Measurements from ENCODE around the gene CDC16. TPM values are rescaled to one million over a fixed set of nuclear protein-coding genes. Genes with fewer than 3 reads are reported as not detected.

Gene CDC16
- total and polyA plus RNA-seq, 2 of the 8 experiments (the other 6 are each of a cell fraction or from before 2014, with no cell fraction given), result 42.5 to 83.4 TPM

DNA sequence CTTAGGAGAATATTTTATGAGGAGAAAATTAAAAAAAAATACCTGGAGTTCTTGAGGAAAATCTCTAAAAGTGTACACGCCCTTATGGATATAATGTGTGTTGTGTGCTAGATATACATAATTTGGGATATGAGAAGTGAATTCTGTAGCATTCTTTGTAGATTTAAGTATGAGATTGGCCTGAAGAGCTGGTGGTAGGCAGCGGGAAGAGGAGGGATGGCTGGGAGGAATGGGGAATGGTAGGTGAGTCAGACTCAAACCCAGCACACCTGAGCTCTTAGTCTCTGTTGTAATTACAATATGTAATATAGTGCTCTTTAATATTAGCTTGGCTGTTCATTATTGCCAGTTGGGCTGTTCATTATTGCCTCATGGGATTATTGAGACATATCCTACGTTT is 86.6 kb downstream of the CDC16 start:
- Histone ChIP-seq H4K5ac (ENCODE audit: insufficient read length, low read depth, low read length) (no peak overlapping the region), H2BK12ac (ENCODE audit: low read depth, low read length) (no peak overlapping the region), H3K56ac (replicated peaks; ENCODE audit: insufficient read length, low read depth, low read length) (no peak overlapping the region), H4K91ac (replicated peaks; ENCODE audit: insufficient read length, low read length) (no peak overlapping the region), H2AK5ac (ENCODE audit: low read depth, low read length) (no peak overlapping the region), H3K9ac (replicated peaks in 1 of 4; ENCODE audit: extremely low read depth in 1 of 4, low read depth in 3 of 4, low read length in 3 of 4) (no peak overlapping the region), H3K27ac (ENCODE audit: low read depth, low read length) (no peak overlapping the region), H3K4ac (replicated peaks; ENCODE audit: insufficient read length, low read depth, low read length) (no peak overlapping the region), H3K18ac (ENCODE audit: extremely low read depth, low read length) (no peak overlapping the region), H2BK120ac (replicated peaks; ENCODE audit: low read depth, low read length) (no peak overlapping the region), H3K23ac (ENCODE audit: insufficient read length) (no peak overlapping the region), H3K36me3 (ENCODE audit: control insufficient read depth in 2 of 4, insufficient read depth in 4 of 4, low read length in 3 of 4) (peaks cover 20 to 62% (median 41%) of the 10 kb centered on the region in 4 experiments), H3K4me3 (ENCODE audit: extremely low read depth in 1 of 4, insufficient read depth in 2 of 4, low read depth in 3 of 4, low read length in 4 of 4) (no peak overlapping the region), H3K4me1 (replicated peaks in 1 of 4; ENCODE audit: control insufficient read depth in 3 of 4, insufficient read depth in 4 of 4, low read length in 3 of 4) (no peaks in the 10 kb centered on the region), H2BK20ac (ENCODE audit: low read length) (no peak overlapping the region), H2BK5ac (ENCODE audit: low read depth, low read length) (no peak overlapping the region), H3K23me2 (ENCODE audit: low read depth, low read length) (no peaks in the 10 kb centered on the region), H4K20me1 (replicated peaks in 1 of 2; ENCODE audit: control insufficient read depth in 1 of 2, insufficient read depth in 2 of 2, low read length in 2 of 2) (peaks cover 1 to 9% of the 10 kb centered on the region in 2 experiments), H3K79me1 (ENCODE audit: low read depth, low read length) (peaks cover 2% of the 10 kb centered on the region; the same call in 1 of the 2 replicates), H2BK15ac (ENCODE audit: low read length) (no peak overlapping the region), H2AFZ (ENCODE audit: low read length) (no peak overlapping the region), H3K4me2 (ENCODE audit: insufficient read depth in 1 of 2, low read depth in 2 of 2, low read length in 2 of 2) (no peak overlapping the region), H3K14ac (ENCODE audit: insufficient read length) (no peak overlapping the region), H3K9me3 (ENCODE audit: insufficient read depth in 2 of 2, low read depth in 1 of 2, low read length in 1 of 2) (no peaks in the 10 kb centered on the region), H3K79me2 (ENCODE audit: control insufficient read depth in 1 of 2, insufficient read depth in 2 of 2, low read length in 2 of 2) (peaks cover 10 to 42% of the 10 kb centered on the region in 2 experiments), H4K8ac (ENCODE audit: extremely low read depth, insufficient read depth, low read length) (no peak overlapping the region), H3K27me3 (replicated peaks in 1 of 4; ENCODE audit: control insufficient read depth in 3 of 4, extremely low read depth in 1 of 4, insufficient read depth in 3 of 4, low read length in 3 of 4) (no peaks in the 10 kb centered on the region)
- no peak for DNase-seq (ENCODE audit: low read depth in 1 of 2, low spot score in 2 of 2)
- 97% methylated on average over 3 of the region's 3 CpGs; no CpG with 5 or more reads in 1 of the 2 experiments for WGBS, 2 experiments (ENCODE audit: extremely low coverage in 1 of 2, insufficient coverage in 1 of 2, insufficient read length in 1 of 2, insufficient replicate concordance in 2 of 2, low coverage in 1 of 2, low lambda C conversion rate in 2 of 2, missing lambda C conversion rate in 1 of 2)
- no peak for FAIRE-seq
- CTCF ChIA-PET (ENCODE audit: partially characterized antibody), result no interaction called here
- POLR2A ChIA-PET (ENCODE audit: partially characterized antibody), result interaction anchor here (0.8 to 2.1 kb wide), 2 partner anchors 11 to 33 kb away, joined by 3 to 8 read pairs; no protein-coding TSS in a partner anchor
- TF ChIP-seq BCL11A (IDR thresholded peaks at IDR 0.05; ENCODE audit: low read depth in 2 of 2, low read length in 2 of 2) (no peak), RXRA (IDR thresholded peaks at IDR 0.05; ENCODE audit: insufficient read depth, low read depth, low read length) (no peak), TAF1 (IDR thresholded peaks at IDR 0.05; ENCODE audit: low read depth, low read length) (no peak), TCF12 (IDR thresholded peaks at IDR 0.05; ENCODE audit: low read depth, low read length) (no peak), SP1 (IDR thresholded peaks at IDR 0.05; ENCODE audit: low read depth, low read length) (no peak), ZNF274 (IDR thresholded peaks at IDR 0.05; ENCODE audit: borderline replicate concordance, extremely low read depth, low read length) (no peak), KDM4A (IDR thresholded peaks at IDR 0.05; ENCODE audit: low read depth, low read length, severe bottlenecking) (no peak), SIX5 (IDR thresholded peaks at IDR 0.05; ENCODE audit: low read depth, low read length) (no peak), CBX8 (IDR thresholded peaks at IDR 0.05; ENCODE audit: borderline replicate concordance, low read depth, low read length) (no peak), JUND (IDR thresholded peaks at IDR 0.05; ENCODE audit: low read length) (no peak), KDM1A (IDR thresholded peaks at IDR 0.05; ENCODE audit: borderline replicate concordance, low read length) (no peak), POU5F1 (IDR thresholded peaks at IDR 0.05; ENCODE audit: low read depth, low read length) (no peak), SIRT6 (IDR thresholded peaks at IDR 0.05; ENCODE audit: low read length) (no peak)
